ENCODE data around the gene TBCD.
A peak's percentile ranks its signal among the peaks of the same experiment; 100 is the strongest.
"Not testable (repeated sequence)": the region's sequence is repeated elsewhere in the genome, so short reads cannot be mapped to it uniquely, and the experiment has no call there.

Gene TBCD

DNA sequence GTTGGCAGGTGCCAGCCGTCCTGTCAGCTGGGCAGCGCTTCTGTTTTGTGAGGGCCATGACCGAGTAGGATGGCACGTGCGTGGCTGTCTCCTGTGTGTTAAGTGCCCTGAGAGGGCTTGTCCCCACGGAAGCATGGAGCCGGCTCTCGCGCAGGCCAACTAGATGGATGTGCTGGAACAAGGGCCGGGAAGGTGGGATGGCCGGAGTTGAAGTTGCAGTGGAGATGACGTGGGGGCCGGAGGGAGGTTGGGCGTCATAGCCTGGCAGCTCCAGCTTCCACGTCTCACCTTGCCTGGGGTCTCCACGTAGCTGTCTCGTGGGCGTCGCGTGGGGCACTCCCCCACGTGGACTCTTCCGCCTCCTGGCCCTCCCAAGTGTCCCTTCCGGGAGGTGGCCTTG, 27.7 kb downstream of the TBCD start:
- no peak overlapping the region for H3K4me3 ChIP-seq (ENCODE audit: low read depth, low read length)
- TF ChIP-seq, protein P1, sequence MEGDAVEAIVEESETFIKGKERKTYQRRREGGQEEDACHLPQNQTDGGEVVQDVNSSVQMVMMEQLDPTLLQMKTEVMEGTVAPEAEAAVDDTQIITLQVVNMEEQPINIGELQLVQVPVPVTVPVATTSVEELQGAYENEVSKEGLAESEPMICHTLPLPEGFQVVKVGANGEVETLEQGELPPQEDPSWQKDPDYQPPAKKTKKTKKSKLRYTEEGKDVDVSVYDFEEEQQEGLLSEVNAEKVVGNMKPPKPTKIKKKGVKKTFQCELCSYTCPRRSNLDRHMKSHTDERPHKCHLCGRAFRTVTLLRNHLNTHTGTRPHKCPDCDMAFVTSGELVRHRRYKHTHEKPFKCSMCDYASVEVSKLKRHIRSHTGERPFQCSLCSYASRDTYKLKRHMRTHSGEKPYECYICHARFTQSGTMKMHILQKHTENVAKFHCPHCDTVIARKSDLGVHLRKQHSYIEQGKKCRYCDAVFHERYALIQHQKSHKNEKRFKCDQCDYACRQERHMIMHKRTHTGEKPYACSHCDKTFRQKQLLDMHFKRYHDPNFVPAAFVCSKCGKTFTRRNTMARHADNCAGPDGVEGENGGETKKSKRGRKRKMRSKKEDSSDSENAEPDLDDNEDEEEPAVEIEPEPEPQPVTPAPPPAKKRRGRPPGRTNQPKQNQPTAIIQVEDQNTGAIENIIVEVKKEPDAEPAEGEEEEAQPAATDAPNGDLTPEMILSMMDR (IDR thresholded peaks at IDR 0.05; ENCODE audit: low read depth, low read length, missing control alignments), result no peak
- in situ Hi-C loops (cut with HindIII; ENCODE audit: low sequenced_read_pairs), result no loop called here
- DNase-seq (ENCODE audit: low read depth), result no peak

DNA sequence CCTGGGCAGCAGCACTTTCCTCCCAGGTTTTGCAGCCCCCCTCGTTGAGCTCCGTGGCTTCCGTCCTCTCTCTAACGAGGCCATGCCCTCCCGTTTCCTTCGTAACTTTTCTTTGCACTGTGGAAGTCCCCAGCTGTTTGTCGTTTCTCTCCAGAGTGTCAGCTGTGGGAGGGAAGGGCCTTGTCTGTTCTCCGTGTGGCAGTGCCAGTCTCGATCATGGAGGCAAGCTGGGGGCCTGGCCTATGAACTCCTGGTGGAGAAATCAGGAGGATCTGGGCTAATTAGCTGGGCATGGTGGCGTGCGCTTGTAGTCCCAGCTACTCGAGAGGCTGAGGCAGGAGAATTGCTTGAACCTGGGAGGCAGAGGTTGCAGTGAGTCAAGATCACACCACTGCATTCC, 28.3 kb downstream of the TBCD start:
- in situ Hi-C loops (cut with HindIII; ENCODE audit: low sequenced_read_pairs), result no loop called here
- TF ChIP-seq, protein P1 (IDR thresholded peaks at IDR 0.05; ENCODE audit: low read depth, low read length, missing control alignments), result no peak
- H3K4me3 ChIP-seq (ENCODE audit: low read depth, low read length), result no peak overlapping the region

DNA sequence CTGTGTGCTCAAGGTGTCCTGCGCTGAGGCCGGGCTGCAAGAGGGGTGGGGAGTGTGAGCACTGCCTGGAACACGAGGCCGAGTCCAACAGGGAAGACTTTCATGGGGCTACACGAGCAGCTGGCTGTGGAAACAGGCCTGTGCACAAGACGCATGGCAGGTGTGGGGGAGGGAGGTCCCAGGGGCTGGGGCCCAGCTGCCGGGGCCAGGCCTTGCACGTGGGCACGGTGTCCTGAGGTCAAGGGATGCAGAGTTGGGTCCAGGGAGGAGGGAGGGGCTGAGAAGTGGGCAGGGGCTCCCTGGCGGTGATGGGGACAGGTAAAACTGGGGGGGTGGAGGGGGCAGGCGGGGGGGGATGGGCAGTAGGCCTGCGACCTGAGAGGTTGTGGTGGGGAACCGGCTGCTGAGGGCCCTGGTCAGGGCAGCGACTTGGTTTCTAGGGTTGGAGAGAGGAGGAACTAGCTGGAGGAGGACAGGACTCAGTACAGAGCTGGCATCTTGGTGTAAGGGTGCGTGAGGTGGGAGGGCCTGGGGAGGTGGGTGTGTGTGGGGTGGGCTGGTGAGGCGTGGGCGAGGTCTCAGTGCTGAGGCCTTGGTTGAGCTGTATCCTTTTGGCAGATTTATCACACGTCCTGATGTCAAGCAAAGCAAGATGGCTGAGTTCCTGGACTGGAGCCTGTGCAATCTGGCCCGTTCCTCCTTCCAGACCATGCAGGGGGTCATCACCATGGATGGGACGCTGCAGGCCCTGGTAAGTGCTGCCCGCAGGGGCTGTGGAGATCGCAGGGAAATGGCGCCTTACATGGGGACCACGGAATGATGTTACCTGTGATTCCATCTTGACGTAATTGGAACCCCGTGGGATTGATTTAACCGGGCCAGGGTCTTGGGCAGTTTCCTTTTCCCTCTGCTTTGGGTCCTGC, 29.4 kb downstream of the TBCD start:
- H3K4me3 ChIP-seq (ENCODE audit: low read depth, low read length), result no peak overlapping the region
- TF ChIP-seq, protein P1 (IDR thresholded peaks at IDR 0.05; ENCODE audit: low read depth, low read length, missing control alignments), result no peak
- no peak for DNase-seq (ENCODE audit: low read depth)
- in situ Hi-C loops (cut with HindIII; ENCODE audit: low sequenced_read_pairs), result no loop called here

More for the DNA sequence above, 28.3 kb downstream of the TBCD start:
- no peak for DNase-seq (ENCODE audit: low read depth)

DNA sequence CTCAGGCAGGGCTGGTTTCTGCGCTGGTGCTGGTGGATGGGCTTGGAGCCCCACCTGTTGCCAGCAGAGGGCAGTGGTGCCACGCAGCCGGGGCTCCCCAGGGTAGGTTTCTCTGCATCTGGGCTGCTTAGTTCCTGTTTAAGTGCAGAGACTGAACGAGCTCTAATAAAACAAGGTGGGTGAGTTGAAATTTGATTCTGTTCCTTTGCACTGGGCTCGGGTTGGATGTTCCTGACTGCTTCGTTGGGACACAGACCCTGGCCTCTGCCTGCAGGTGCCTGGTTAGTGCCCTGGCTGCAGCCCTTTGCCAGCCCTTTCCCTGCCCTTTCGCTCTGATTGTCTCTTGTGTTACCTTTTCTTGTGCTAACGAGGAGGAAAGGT, 30.0 kb downstream of the TBCD start:
- in situ Hi-C loops (cut with HindIII; ENCODE audit: low sequenced_read_pairs), result no loop called here
- DNase-seq (ENCODE audit: low read depth), result peak; percentile 60
- TF ChIP-seq, protein P1 (IDR thresholded peaks at IDR 0.05; ENCODE audit: low read depth, low read length, missing control alignments), result peak; percentile 99
- H3K4me3 ChIP-seq (ENCODE audit: low read depth, low read length), result no peak overlapping the region

DNA sequence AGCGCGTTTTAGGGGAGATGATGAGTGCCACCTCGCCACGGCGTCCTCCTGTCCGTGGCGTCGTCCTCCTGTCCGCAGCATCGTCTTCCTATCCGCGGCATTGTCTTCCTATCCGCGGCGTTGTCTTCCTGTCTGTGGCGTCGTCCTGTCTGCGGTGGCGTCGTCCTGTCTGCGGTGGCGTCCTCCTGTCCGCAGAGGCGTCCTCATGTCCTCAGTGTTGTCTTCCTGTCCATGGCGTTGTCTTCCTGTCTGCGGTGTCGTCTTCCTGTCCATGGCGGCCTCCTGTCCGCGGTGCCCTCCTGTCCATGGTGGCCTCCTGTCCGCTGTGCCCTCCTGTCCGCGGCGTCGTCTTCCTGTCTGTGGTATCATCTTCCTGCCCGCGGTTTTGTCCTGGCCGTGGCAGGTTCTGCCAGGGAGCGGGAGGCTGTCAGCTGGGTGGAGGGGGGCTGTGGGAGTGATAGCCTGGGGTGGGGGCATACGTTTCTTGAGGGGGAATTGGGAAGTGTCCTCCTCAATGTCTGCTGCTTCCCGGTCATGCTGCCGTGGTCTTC, 30.9 kb downstream of the TBCD start:
- DNase-seq (ENCODE audit: low read depth), result no peak
- no peak overlapping the region for H3K4me3 ChIP-seq (ENCODE audit: low read depth, low read length)
- TF ChIP-seq, protein P1 (IDR thresholded peaks at IDR 0.05; ENCODE audit: low read depth, low read length, missing control alignments), result no peak
- in situ Hi-C loops (cut with HindIII; ENCODE audit: low sequenced_read_pairs), result no loop called here

DNA sequence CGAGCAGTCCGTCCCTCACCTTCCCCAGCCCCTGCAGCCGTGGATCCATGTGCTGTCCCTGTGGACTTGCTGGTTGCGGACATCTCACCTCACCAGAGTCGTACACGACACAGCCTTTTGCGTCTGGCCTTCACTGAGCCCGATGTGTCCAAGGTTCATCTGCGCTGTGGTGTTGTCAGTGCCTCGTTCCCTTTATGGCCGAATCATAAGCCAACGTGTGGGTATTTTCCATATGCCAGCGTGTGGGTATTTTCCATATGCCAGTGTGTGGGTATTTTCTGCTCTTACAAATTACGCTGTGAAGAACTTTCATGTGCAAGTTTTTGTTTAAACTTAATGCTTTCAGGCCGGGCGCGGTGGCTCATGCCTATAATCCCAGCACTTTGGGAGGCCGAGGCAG, 31.6 kb downstream of the TBCD start:
- H3K4me3 ChIP-seq (ENCODE audit: low read depth, low read length), result no peak overlapping the region
- no peak for DNase-seq (ENCODE audit: low read depth)
- in situ Hi-C loops (cut with HindIII; ENCODE audit: low sequenced_read_pairs), result no loop called here
- TF ChIP-seq, protein P1 (IDR thresholded peaks at IDR 0.05; ENCODE audit: low read depth, low read length, missing control alignments), result no peak

DNA sequence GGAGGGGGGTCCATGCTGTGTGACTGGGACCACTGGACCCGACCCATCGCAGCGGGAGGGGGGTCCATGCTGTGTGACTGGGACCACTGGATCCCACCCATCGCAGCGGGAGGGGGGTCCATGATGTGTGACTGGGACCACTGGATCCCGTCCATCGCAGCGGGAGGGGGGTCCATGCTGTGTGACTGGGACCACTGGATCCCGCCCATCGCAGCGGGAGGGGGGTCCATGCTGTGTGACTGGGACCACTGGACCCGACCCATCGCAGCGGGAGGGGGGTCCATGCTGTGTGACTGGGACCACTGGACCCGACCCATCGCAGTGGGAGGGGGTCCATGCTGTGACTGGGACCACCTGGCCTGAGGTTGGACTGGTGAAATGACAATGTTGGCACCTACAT, 33.7 kb downstream of the TBCD start:
- in situ Hi-C loops (cut with HindIII; ENCODE audit: low sequenced_read_pairs); DNase-seq (ENCODE audit: low read depth); H3K4me3 ChIP-seq (ENCODE audit: low read depth, low read length): not testable (repeated sequence)

Data from astrocyte of the cerebellum (primary cell).